ENCODE data around the gene RILP. TPM values are rescaled to one million over a fixed set of nuclear protein-coding genes. Genes with fewer than 3 reads are reported as not detected.
"Not testable (repeated sequence)": the region's sequence is repeated elsewhere in the genome, so short reads cannot be mapped to it uniquely, and the experiment has no call there.

The RILP gene
- total RNA-seq, 4 donors from 2014 or later: 15.8 to 41.5 (median 24.0) TPM

- no peak for DNase-seq (ENCODE audit: extremely low spot score)
- H3K27ac ChIP-seq (replicated peaks in 1 of 4): peak overlapping the region in 1 of 4 donors; percentile 10
- H3K4me1 ChIP-seq: peaks cover 0 to 4% (median 0%) of the 10 kb centered on the region in 4 donors
- intact Hi-C loops (cut with DNase I): no loop called here
- peaks cover 99 to 100% (median 100%) of the 10 kb centered on the region in 4 donors for H3K36me3 ChIP-seq
- WGBS: 90% methylated on average over 13 of the region's 13 CpGs
- no peak overlapping the region for H3K4me3 ChIP-seq
- no peaks in the 10 kb centered on the region for H3K9me3 ChIP-seq
- H3K27me3 ChIP-seq: no peaks in the 10 kb centered on the region
- TF ChIP-seq CTCF (IDR thresholded peaks at IDR 0.05) (no peak), EP300 (IDR thresholded peaks at IDR 0.05) (no peak), POLR2A (IDR thresholded peaks at IDR 0.05; ENCODE audit: low read depth) (no peak), POLR2AphosphoS5 (IDR thresholded peaks at IDR 0.05) (no peak)
These were observed 26.7 kb upstream of the RILP start for GRCh38 chr17:1676401-1676800.

DNA sequence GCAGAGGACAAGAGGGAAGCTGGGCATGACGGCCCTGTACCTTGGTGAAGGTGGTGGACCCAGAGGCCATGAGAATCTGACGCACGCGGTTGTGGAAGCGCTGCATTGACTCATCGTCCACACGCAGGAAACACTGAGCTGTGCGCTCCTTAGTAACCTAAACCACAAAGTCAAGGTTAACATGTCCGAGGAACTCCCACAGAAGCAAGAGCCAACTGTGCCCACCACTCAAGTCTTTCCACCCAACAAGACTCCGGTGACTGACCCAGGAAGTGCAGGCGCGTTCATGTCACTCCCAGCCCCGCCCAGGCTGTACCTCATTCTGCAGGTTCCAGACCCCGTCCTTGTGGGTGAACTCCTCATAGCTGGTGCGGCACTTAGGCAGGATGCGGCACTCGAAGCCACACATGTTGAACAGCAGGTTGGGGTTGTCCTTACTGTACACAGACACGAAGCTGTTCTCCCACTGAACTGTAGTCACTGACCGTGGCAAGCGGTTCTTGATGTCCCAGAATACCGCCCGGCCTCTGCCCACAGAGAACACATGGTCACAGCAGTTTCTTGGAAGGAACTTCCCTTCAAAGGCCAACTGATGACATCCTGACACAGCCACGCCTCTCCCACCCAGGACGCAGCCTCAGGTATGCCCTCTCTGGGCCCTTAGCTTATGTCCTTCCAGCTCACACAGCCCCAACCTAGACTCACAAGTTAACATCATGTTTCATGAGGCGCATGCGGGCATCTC is 23.5 kb upstream of the RILP start:
- intact Hi-C loops (cut with DNase I): no loop called here
- Histone ChIP-seq H3K36me3 (peaks cover 80 to 95% (median 95%) of the 10 kb centered on the region in 4 donors), H3K27ac (replicated peaks in 1 of 4) (peak overlapping the region in 1 of 4 donors; percentile 10), H3K4me1 (peaks cover 17 to 27% (median 25%) of the 10 kb centered on the region in 4 donors), H3K4me3 (no peak overlapping the region), H3K9me3 (no peaks in the 10 kb centered on the region), H3K27me3 (no peaks in the 10 kb centered on the region)
- 88% methylated on average over 23 of the region's 26 CpGs for WGBS
- DNase-seq (ENCODE audit: extremely low spot score): no peak
- no peak for TF ChIP-seq POLR2A (IDR thresholded peaks at IDR 0.05; ENCODE audit: low read depth)

GRCh38 chr17:1663934-1664333 is 14.3 kb upstream of the RILP start:
- DNase-seq (ENCODE audit: extremely low spot score); intact Hi-C loops (cut with DNase I); H3K9me3 ChIP-seq; H3K27me3 ChIP-seq; H3K4me3 ChIP-seq; H3K27ac ChIP-seq (replicated peaks in 1 of 4): not testable (repeated sequence)
- H3K36me3 ChIP-seq: peaks cover 57 to 98% (median 91%) of the 10 kb centered on the region in 4 donors
- WGBS: 93% methylated on average over 5 of the region's 5 CpGs
- H3K4me1 ChIP-seq: peaks cover 1 to 27% (median 25%) of the 10 kb centered on the region in 4 donors

- H3K4me1 ChIP-seq: no peaks in the 10 kb centered on the region
- H3K36me3 ChIP-seq: peaks cover 86 to 100% (median 99%) of the 10 kb centered on the region in 4 donors
- WGBS: 91% methylated on average over 12 of the region's 12 CpGs
- no peak for DNase-seq (ENCODE audit: extremely low spot score)
- no peaks in the 10 kb centered on the region for H3K27me3 ChIP-seq
- no peaks in the 10 kb centered on the region for H3K9me3 ChIP-seq
- peak overlapping the region in 1 of 4 donors; percentile 30 for H3K27ac ChIP-seq (replicated peaks in 1 of 4)
- intact Hi-C loops (cut with DNase I): no loop called here
- TF ChIP-seq CTCF (IDR thresholded peaks at IDR 0.05) (no peak), POLR2AphosphoS5 (IDR thresholded peaks at IDR 0.05) (no peak), POLR2A (IDR thresholded peaks at IDR 0.05; ENCODE audit: low read depth) (no peak), EP300 (IDR thresholded peaks at IDR 0.05) (no peak)
- no peak overlapping the region for H3K4me3 ChIP-seq
These were observed 11.4 kb upstream of the RILP start for GRCh38 chr17:1661045-1661444.

DNA sequence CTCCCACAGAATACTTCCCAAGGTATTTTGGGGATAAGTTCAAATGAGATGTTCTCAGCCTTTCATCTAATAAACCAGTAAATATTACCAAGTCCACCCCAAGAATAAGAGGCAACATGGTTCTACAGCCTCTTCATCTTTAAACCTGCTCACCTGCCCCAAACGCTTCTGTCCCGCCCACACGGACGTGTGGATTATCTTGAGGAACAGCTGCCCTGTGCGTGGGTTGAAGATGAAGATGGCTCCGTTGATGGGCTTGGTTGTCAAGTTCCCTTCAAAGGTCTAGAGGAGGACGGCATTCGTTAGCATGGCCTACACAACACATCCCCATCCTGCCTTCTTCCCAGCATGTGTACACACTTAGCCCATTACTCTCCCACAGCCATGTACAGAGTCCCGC is 8.4 kb upstream of the RILP start:
- no peaks in the 10 kb centered on the region for H3K4me1 ChIP-seq
- H3K4me3 ChIP-seq: no peak overlapping the region
- DNase-seq (ENCODE audit: extremely low spot score): no peak
- no peaks in the 10 kb centered on the region for H3K9me3 ChIP-seq
- no peak overlapping the region for H3K27ac ChIP-seq (replicated peaks in 1 of 4)
- 87% methylated on average over 9 of the region's 9 CpGs for WGBS
- H3K27me3 ChIP-seq: no peaks in the 10 kb centered on the region
- peaks cover 99 to 100% (median 100%) of the 10 kb centered on the region in 4 donors for H3K36me3 ChIP-seq
- TF ChIP-seq CTCF (IDR thresholded peaks at IDR 0.05) (no peak), POLR2AphosphoS5 (IDR thresholded peaks at IDR 0.05) (no peak), EP300 (IDR thresholded peaks at IDR 0.05) (no peak), POLR2A (IDR thresholded peaks at IDR 0.05; ENCODE audit: low read depth) (no peak)
- intact Hi-C loops (cut with DNase I): no loop called here

All from esophagus muscularis mucosa (tissue), 4 donors.